ENCODE results near the gene PKD1.

PKD1 gene

DNA sequence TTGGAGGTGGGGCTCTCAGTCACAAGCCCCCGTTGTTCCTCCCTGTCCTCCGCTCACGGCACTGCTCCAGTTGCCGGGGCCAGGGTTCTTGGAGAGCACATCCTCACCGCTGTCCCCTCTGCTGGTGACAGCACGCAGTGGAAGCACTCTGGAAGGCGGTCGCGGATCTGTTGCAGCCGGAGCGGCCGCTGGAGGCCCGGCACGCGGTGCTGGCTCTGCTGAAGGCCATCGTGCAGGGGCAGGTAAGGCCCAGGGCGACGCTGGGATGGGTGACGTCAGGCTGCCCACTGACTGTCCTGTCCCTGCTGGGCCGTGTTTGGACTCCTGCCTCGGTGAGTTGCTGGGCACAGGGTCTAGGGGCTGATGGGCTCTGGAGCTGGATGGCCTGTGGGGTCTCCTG is 82.5 kb downstream of the PKD1 start (continued):
- TF ChIP-seq BCL11A (tag by site-specific recombination; IDR thresholded peaks at IDR 0.05; ENCODE audit: low read depth) (no peak), ZNF214 (tag by site-specific recombination; IDR thresholded peaks at IDR 0.05; ENCODE audit: borderline replicate concordance) (no peak)
- TF ChIP-seq, protein P1, sequence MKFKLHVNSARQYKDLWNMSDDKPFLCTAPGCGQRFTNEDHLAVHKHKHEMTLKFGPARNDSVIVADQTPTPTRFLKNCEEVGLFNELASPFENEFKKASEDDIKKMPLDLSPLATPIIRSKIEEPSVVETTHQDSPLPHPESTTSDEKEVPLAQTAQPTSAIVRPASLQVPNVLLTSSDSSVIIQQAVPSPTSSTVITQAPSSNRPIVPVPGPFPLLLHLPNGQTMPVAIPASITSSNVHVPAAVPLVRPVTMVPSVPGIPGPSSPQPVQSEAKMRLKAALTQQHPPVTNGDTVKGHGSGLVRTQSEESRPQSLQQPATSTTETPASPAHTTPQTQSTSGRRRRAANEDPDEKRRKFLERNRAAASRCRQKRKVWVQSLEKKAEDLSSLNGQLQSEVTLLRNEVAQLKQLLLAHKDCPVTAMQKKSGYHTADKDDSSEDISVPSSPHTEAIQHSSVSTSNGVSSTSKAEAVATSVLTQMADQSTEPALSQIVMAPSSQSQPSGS (tag by site-specific recombination; IDR thresholded peaks at IDR 0.05; ENCODE audit: low read depth) = no peak

DNA sequence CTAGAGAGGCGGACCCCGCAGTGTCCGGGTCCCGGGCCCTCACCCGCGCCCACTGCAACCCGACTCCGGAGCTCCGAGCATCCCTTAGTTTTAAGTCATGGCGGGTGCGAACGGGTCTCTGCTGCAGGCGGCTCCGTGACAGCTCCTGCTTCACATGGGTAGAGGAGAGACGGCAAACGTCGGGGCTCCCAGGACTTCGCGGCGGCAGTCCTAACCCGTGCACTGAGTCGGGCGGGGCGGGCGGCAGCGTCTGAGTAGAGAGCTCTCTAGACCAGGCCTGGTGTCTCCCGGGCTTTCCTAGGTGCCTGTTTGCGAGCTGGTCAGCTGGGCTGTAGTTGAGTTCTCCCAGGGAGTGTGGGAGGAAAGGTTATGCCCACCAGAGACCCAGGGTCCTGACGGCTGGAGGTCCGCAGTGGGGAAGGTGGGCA is 87.6 kb downstream of the PKD1 start:
- POLR2A ChIA-PET = interaction anchor here (0.6 to 3.3 kb wide), 11 partner anchors 8 to 107 kb away, joined by 3 to 37 read pairs (median 4); partner anchors contain the start of genes NHERF2, RPS2 and TRAF7
- CTCF ChIA-PET = interaction anchor here (0.7 to 2.6 kb wide), 6 partner anchors 26 to 92 kb away, joined by 3 to 12 read pairs (median 5); no protein-coding TSS in a partner anchor
- Histone ChIP-seq H3K4me1 (ENCODE audit: control insufficient read depth, insufficient read depth, low read length) (no peaks in the 10 kb centered on the region), H3K36me3 (ENCODE audit: control insufficient read depth in 2 of 2, insufficient read depth in 1 of 2, low read length in 2 of 2) (peaks cover 13 to 41% of the 10 kb centered on the region in 2 experiments; a peak in 2 of 3 replicates), H3K27ac (ENCODE audit: extremely low read depth, low read depth, low read length) (no peak overlapping the region; the same call in 1 of the 2 replicates), H3K9me3 (ENCODE audit: control insufficient read depth, insufficient read depth, low read depth, low read length) (no peaks in the 10 kb centered on the region), H3K4me3 (ENCODE audit: low read depth, low read length) (peak overlapping the region; percentile 82)
- TF ChIP-seq GFI1B (tag by site-specific recombination; IDR thresholded peaks at IDR 0.05) (no peak), ZNF354C (tag by site-specific recombination; IDR thresholded peaks at IDR 0.05; ENCODE audit: borderline replicate concordance, low read depth) (no peak), ZNF623 (tag by site-specific recombination; IDR thresholded peaks at IDR 0.05) (no peak), ZNF549 (tag by site-specific recombination; IDR thresholded peaks at IDR 0.05) (no peak), ZNF366 (tag by site-specific recombination; conservative IDR thresholded peaks at IDR 0.05) (no peak), ZNF544 (tag by site-specific recombination; IDR thresholded peaks at IDR 0.05) (no peak), ZNF777 (tag by site-specific recombination; IDR thresholded peaks at IDR 0.05; ENCODE audit: borderline replicate concordance) (peak; percentile 76; the same call in 1 of the 2 replicates), ZNF423 (tag by site-specific recombination; IDR thresholded peaks at IDR 0.05) (no peak), SCRT2 (tag by site-specific recombination; IDR thresholded peaks at IDR 0.05) (no peak), ZXDB (tag by site-specific recombination; IDR thresholded peaks at IDR 0.05) (no peak), ZNF768 (tag by site-specific recombination; IDR thresholded peaks at IDR 0.05) (no peak), BCL11B (tag by site-specific recombination; IDR thresholded peaks at IDR 0.05; ENCODE audit: low read depth) (no peak), ZNF157 (tag by site-specific recombination; IDR thresholded peaks at IDR 0.05) (no peak), ZNF404 (tag by site-specific recombination; IDR thresholded peaks at IDR 0.05) (no peak), IKZF3 (tag by site-specific recombination; IDR thresholded peaks at IDR 0.05) (no peak), ZNF335 (tag by site-specific recombination; conservative IDR thresholded peaks at IDR 0.05) (peak; percentile 73), OVOL3 (tag by site-specific recombination; IDR thresholded peaks at IDR 0.05) (no peak), OSR2 (tag by site-specific recombination; IDR thresholded peaks at IDR 0.05) (no peak), ZNF585B (tag by site-specific recombination; IDR thresholded peaks at IDR 0.05) (no peak)
- TF ChIP-seq, protein P2, sequence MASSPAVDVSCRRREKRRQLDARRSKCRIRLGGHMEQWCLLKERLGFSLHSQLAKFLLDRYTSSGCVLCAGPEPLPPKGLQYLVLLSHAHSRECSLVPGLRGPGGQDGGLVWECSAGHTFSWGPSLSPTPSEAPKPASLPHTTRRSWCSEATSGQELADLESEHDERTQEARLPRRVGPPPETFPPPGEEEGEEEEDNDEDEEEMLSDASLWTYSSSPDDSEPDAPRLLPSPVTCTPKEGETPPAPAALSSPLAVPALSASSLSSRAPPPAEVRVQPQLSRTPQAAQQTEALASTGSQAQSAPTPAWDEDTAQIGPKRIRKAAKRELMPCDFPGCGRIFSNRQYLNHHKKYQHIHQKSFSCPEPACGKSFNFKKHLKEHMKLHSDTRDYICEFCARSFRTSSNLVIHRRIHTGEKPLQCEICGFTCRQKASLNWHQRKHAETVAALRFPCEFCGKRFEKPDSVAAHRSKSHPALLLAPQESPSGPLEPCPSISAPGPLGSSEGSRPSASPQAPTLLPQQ (tag by site-specific recombination; IDR thresholded peaks at IDR 0.05) = no peak
- TF ChIP-seq, protein P3, sequence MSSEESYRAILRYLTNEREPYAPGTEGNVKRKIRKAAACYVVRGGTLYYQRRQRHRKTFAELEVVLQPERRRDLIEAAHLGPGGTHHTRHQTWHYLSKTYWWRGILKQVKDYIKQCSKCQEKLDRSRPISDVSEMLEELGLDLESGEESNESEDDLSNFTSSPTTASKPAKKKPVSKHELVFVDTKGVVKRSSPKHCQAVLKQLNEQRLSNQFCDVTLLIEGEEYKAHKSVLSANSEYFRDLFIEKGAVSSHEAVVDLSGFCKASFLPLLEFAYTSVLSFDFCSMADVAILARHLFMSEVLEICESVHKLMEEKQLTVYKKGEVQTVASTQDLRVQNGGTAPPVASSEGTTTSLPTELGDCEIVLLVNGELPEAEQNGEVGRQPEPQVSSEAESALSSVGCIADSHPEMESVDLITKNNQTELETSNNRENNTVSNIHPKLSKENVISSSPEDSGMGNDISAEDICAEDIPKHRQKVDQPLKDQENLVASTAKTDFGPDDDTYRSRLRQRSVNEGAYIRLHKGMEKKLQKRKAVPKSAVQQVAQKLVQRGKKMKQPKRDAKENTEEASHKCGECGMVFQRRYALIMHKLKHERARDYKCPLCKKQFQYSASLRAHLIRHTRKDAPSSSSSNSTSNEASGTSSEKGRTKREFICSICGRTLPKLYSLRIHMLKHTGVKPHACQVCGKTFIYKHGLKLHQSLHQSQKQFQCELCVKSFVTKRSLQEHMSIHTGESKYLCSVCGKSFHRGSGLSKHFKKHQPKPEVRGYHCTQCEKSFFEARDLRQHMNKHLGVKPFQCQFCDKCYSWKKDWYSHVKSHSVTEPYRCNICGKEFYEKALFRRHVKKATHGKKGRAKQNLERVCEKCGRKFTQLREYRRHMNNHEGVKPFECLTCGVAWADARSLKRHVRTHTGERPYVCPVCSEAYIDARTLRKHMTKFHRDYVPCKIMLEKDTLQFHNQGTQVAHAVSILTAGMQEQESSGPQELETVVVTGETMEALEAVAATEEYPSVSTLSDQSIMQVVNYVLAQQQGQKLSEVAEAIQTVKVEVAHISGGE (tag by site-specific recombination; conservative IDR thresholded peaks at IDR 0.05; ENCODE audit: low read depth) = peak; percentile 10; the same call in 1 of the 2 replicates
- TF ChIP-seq, protein P4, sequence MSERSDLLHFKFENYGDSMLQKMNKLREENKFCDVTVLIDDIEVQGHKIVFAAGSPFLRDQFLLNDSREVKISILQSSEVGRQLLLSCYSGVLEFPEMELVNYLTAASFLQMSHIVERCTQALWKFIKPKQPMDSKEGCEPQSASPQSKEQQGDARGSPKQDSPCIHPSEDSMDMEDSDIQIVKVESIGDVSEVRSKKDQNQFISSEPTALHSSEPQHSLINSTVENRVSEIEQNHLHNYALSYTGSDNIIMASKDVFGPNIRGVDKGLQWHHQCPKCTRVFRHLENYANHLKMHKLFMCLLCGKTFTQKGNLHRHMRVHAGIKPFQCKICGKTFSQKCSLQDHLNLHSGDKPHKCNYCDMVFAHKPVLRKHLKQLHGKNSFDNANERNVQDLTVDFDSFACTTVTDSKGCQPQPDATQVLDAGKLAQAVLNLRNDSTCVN (tag by site-specific recombination; optimal IDR thresholded peaks at IDR 0.05) = peak; percentile 38
